Measurements from ENCODE around the gene COG4.
A peak's percentile ranks its signal among the peaks of the same experiment; 100 is the strongest.

Gene COG4

DNA sequence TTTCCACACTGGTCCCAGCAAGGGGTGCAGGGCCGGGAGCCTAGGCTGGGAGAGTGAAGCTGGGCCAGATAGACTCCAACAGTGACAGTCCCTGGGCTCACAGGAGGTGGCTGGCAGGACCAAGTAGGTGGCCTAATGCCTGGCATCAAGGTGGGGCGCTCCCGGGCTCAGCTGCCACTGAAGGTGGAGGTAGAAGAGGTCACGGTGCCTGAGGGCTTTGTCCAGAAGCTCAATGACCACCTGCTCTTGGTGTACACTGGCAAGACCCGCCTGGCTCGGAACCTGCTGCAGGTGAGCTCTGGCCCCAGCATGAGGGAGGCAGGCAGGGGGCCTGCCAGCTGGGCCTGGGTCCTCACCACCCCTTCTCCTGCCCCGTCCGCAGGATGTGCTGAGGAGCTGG is 45.2 kb downstream of the COG4 start:
- no peak for DNase-seq

- peak; percentile 68 for DNase-seq
These were observed 46.9 kb downstream of the COG4 start for GRCh38 chr16:70476272-70477020.

GRCh38 chr16:70475054-70475871 is 48.1 kb downstream of the COG4 start:
- no peak for DNase-seq

DNA sequence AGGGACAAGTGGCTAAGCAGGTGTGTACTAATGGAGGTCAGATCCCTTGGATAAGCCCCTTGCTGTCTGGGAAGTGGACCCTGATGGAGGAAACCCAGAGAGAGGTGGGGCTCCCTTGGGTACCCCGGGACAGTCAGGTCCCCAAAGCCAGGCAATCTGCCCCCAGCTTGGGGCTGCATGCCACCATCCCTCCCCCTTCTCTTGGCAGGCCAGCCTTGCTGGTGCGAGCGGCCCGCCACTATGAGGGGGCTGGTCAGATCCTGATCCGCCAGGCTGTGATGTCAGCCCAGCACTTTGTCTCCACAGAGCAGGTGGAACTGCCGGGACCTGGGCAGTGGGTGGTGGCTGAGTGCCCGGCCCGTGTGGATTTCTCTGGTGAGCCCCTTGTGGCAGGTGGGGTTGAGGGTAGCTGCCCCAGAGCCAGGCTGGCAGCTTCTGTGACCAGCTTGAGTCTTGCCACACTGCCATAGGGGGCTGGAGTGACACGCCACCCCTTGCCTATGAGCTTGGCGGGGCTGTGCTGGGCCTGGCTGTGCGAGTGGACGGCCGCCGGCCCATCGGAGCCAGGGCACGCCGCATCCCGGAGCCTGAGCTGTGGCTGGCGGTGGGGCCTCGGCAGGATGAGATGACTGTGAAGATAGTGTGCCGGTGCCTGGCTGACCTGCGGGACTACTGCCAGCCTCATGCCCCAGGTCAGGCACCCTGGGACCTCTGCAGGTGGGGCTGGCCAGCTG is 48.9 kb downstream of the COG4 start:
- no peak for DNase-seq

DNA sequence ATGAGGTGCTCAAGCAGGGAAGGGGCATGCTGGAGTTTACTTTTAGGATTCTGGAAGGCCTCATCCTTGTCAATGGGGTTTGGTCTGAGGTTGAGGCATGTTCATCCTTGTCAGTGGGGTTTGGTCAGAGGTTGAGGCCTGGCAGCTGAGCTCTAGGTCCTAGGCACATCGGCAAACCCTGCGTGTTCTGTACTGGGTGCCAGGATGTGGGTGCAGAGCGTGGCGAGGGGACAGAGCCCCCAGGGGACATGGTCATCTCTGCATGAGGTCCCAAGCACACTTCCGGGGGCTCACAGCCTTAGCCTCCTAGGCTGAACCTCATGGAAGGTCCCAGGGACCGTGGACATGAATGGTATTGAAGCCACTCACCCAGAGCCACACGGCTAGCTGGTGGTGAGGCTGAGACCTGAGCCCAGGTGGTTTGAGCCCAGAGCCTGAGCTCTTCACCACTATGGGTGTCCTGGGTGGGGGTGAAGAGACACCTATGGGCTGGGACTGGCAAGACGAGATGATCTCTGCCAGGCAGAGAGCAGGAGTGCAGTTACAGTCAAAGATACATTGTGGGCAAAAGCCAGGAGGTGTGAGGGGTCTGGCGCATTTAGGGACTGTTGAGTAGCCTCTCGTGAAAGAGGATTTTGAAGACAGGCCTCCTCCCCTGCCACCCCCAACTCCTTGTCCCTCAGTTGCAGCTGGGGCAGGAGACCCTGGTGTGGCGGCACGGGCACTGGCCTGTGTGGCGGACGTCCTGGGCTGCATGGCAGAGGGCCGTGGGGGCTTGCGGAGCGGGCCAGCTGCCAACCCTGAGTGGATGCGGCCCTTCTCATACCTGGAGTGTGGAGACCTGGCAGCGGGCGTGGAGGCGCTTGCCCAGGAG is 49.7 kb downstream of the COG4 start:
- DNase-seq = no peak

- DNase-seq = no peak
These were observed 50.4 kb downstream of the COG4 start for GRCh38 chr16:70472786-70473433.

DNA sequence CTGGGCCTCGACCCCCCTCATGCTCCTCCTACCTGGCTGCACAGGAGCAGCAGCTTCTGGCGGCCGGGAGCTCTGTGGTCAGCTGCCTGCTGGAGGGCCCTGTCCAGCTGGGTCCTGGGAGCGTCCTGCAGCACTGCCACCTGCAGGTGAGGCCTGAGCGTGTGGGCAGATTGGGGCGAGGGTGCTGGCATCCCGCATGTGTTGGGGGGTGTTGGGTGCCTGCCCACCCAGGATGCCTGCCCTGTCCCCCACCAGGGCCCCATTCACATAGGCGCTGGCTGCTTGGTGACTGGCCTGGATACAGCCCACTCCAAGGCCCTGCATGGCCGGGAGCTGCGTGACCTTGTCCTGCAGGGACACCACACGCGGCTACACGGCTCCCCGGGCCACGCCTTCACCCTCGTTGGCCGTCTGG is 52.4 kb downstream of the COG4 start:
- DNase-seq = no peak

DNA sequence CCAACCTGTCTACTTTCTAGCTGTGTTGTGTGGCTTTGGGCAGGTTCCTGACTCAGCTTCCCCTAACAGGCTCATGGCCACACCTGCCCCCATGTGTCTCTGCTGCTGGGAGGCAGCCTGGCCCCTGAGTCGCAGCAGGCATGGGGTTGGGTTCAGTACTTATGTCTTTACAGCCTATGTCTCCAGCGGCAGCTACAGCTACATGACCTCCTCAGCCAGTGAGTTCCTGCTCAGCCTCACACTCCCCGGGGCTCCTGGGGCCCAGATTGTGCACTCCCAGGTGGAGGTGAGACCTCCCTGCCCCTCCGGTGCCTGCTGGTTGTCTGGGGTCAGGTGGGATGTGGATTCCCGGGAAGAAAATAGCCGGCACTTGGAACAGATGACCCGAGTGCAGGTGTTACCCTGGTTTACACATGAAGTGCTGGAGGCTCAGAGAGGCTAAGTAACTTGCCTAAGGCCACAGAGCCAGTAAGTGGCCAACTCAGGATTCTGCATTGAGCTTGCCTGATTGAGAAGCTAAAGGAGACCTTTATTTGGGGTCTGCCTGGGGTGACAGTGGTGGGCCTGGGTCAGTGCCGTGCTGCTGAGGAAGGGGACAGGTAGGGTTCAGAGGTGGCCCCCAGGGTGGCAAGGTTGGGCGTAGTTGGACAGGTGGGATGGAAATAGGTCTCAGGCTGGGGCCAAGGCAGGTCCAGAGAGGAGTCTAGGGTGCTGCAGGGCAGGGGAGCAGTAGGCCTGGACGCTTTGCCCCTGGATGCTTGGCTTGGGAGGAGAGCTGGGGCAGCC is 53.0 kb downstream of the COG4 start:
- DNase-seq = no peak

- no peak for DNase-seq
These were observed 54.4 kb downstream of the COG4 start for GRCh38 chr16:70468776-70469525.

DNA sequence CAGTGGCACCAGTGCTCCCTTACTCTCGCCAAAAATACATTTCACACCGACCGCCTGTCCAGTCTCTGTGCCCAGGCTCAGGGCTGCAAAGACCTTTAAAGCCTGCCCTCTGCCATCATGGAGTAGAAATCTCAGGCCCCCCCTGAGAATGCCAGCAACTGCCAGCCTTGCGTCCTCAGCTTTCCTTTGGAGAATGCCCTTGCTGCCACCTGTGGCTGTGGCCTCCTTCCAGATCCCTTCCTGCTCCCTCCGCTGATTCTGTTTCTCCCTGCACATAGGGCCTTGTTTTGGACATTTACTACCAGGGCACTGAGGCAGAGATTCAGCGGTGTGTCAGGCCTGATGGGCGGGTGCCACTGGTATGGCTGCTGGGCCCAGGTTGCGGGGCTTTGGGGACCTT is 55.7 kb downstream of the COG4 start:
- no peak for DNase-seq

DNA sequence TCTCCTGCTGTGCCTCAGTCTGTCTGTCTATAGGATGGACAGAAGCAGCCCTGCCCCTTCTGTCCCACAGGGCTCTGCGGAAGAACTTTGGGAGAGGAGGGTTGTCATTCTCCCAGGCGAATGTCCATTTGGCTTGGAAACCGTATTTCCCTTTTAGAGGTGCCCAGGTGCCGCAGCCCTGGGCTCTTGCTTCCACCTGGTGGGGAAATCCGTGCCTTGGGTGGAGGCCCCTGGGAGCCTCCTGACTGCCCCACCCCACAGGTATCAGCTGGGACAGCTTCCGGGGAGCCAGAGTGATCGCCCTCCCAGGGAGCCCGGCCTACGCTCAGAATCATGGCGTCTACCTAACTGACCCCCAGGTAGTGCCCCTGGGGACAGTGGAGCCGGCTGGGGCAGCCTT is 56.2 kb downstream of the COG4 start:
- DNase-seq = no peak

DNA sequence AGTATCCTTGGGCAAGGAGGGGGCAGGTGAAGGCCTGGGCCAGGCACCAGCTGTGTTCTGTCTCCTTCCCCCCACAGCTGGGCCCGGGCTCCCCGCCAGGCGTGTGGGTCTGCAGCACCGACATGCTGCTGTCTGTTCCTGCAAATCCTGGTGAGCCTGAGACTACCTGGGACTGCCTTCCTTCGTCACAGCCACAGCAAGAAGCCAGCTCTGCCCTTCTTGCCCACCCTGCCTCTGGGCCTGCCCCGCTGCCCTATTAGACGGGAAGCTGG is 56.6 kb downstream of the COG4 start:
- no peak for DNase-seq

DNA sequence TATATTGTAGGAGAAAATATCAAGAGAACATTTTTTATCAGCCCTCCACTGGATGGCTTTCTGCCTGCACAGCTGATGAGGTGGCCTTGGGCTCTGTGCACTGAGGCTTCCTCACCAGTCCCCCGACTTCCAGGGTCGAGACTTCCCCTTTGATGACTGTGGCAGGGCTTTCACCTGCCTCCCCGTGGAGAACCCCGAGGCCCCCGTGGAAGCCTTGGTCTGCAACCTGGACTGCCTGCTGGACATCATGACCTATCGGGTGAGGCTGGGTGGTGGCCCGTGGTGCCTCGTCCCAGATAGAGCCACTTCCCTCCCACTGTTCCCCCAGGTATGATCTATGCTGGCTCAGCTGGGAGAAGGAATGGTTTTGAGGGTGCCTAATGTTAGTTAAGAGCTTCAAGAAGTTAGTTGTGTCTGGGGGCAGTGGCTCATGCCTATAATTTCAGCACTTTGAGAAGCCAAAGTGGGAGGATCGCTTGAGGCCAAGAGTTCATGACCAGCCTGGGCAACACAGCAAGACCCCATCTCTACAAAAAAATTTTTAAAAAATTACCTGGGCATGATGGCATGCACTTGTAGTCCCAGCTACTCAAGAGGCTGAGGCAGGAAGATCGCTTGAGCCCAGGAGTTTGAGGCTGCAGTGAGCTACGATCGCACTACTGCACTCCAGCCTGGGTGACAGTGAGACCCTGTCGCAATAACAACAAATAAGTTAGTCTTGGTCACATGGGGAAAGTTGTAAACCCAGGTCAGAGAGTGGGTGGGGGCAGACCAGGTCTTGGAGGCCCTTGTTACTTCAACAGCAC is 57.2 kb downstream of the COG4 start:
- no peak for DNase-seq

DNA sequence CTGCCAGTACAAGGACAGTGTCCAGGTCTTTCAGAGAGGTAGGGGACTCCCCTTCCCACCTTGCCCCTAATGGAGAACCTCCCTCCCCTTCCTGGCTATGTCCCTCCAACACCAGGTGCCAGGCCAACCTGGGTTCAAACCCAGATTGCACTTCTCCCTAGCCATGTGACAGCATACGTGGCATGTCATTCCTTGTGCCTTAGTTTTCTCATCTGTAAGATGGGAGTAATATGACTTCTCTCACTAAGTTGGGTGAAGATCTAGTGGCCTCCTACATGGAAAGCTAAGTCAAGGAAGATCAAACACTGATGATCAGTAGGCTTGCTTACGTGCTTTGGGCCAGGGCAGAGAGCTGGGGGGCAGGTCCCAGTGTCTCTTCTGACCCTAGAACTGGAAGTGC is 60.1 kb downstream of the COG4 start:
- DNase-seq = no peak

DNA sequence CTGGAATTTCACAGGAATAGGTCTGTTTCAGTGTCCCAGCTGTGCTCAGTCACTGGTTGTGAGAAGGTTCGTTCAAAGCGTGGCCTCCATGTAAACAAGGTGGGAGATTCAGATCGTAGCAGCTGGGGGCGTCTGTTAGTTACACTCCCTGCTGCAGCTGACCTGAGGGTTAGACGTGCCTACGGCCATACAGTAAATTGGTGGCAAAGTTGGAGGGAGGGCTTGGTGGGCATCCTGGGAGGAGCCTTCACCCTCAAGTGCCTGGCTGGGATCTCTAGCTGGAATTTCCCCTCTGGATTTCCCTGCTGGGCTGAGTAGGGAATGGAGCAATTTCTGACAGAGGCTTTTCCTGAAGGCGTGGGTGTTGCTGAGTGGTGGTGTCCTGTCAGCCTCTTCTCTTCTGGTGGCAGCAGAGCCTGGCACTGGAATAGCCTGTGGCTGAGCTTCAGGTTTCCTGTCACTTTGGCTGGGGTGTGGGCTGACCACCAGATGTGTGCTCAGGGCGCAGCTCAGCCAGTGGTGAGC is 62.6 kb downstream of the COG4 start:
- DNase-seq = no peak

GRCh38 chr16:70457446-70458166 is 65.7 kb downstream of the COG4 start:
- no peak for DNase-seq

DNA sequence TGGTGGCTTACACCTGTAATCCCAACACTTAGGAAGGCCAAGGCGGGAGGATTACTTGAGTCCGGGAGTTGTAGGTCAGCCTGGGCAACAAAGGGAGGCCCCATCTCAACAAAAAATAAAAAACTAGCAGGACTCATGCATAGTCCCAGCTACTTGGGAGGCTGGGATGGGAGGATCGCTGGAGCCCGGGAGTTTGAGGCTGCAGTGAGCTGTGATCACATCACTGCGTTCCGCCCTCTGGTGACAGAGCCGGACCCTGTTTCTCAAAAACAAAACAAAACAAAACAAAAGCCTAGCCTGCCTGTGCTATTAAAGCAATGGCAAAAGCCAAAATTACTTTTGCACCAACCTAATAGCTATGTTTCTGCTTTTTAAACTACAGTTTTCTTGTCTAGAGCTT is 67.4 kb downstream of the COG4 start:
- DNase-seq = no peak

DNA sequence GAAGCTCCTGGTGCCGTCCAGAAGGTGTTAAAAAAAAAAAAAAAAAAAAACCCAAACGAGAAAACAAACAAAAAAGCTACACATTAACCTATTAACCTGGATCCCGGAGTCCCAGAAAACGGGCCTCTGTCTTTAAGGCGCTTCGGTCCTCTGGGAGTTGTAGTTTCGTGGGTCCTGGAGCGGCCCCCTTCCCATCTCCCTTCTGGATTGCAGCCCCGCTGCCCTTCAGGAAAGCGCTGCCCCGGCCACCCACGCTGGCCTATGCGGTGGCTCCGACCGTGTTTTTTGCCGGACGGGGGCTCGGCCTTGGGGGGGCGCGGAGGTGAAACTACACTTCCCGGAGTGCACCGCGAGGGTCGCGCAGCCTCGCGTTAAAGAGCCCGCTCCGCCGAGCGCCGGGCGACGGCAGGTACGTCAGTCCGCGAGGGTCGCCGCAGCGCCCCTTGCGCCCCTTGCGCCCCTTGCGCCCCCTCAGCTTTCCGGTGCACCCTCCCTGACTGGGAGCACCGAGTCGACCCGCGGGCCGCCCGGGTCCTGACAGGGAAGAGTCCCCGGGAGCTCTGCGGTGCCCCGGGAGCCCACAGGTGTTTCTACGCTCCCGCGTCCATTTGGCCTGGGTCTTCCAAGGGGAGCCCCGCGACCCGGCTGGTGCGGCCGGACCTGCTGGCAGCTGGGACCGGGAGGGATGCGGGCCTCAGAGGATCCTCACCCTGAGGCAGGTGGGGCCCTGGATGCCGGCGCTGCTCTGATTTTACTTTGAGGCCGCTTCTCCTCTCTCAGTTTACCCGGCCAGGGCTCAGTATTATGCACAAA is 68.9 kb downstream of the COG4 start, which contains the start of gene FCSK:
TSS of gene FCSK (plus strand) at position 374 of the 813 bp plus-strand sequence. CDS start 8,596 bp downstream, outside the sequence.
- DNase-seq = peak; percentile 80
